Measurements from ENCODE around the gene ITGA6.

Gene ITGA6

DNA sequence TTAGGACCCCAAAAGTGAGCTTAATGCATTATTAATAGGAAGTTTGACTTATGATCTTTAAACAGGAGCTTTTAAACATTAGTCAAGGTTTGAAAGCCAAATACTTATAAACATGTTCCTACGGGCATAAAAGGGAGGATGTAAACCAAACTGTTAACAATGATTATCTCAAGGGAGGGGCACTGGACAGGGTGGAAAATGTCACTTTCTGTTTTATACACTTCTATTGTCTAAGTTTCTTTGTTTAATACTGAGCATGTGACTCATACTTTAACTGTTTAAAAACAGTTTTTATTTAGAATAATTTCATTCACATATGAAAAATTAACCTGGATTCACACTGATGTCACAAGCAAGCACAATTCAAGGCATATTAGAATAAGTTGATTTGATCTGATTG, 18.3 kb upstream of the ITGA6 start:
- Histone ChIP-seq H3K4me1 (ENCODE audit: control insufficient read depth, insufficient read depth, low read length) (no peaks in the 10 kb centered on the region), H3K27ac (ENCODE audit: extremely low read depth, low read depth, low read length) (no peak overlapping the region), H3K4me3 (ENCODE audit: low read depth, low read length) (no peak overlapping the region), H3K9me3 (ENCODE audit: control insufficient read depth, insufficient read depth, low read depth, low read length) (no peaks in the 10 kb centered on the region), H3K36me3 (ENCODE audit: control insufficient read depth in 2 of 2, insufficient read depth in 1 of 2, low read length in 2 of 2) (no peaks in the 10 kb centered on the region)
- POLR2A ChIA-PET: no interaction called here
- TF ChIP-seq, protein P1, sequence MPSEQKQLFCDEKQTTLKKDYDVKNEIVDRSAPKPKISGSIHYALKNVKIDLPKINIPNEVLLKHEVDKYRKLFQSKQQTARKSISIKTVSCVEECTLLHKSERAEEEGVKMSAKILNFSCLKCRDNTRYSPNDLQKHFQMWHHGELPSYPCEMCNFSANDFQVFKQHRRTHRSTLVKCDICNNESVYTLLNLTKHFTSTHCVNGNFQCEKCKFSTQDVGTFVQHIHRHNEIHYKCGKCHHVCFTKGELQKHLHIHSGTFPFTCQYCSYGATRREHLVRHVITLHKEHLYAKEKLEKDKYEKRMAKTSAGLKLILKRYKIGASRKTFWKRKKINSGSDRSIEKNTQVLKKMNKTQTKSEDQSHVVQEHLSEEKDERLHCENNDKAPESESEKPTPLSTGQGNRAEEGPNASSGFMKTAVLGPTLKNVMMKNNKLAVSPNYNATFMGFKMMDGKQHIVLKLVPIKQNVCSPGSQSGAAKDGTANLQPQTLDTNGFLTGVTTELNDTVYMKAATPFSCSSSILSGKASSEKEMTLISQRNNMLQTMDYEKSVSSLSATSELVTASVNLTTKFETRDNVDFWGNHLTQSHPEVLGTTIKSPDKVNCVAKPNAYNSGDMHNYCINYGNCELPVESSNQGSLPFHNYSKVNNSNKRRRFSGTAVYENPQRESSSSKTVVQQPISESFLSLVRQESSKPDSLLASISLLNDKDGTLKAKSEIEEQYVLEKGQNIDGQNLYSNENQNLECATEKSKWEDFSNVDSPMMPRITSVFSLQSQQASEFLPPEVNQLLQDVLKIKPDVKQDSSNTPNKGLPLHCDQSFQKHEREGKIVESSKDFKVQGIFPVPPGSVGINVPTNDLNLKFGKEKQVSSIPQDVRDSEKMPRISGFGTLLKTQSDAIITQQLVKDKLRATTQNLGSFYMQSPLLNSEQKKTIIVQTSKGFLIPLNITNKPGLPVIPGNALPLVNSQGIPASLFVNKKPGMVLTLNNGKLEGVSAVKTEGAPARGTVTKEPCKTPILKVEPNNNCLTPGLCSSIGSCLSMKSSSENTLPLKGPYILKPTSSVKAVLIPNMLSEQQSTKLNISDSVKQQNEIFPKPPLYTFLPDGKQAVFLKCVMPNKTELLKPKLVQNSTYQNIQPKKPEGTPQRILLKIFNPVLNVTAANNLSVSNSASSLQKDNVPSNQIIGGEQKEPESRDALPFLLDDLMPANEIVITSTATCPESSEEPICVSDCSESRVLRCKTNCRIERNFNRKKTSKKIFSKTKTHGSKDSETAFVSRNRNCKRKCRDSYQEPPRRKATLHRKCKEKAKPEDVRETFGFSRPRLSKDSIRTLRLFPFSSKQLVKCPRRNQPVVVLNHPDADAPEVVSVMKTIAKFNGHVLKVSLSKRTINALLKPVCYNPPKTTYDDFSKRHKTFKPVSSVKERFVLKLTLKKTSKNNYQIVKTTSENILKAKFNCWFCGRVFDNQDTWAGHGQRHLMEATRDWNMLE (tag by site-specific recombination; conservative IDR thresholded peaks at IDR 0.05; ENCODE audit: low read depth): no peak
- TF ChIP-seq, protein P2, sequence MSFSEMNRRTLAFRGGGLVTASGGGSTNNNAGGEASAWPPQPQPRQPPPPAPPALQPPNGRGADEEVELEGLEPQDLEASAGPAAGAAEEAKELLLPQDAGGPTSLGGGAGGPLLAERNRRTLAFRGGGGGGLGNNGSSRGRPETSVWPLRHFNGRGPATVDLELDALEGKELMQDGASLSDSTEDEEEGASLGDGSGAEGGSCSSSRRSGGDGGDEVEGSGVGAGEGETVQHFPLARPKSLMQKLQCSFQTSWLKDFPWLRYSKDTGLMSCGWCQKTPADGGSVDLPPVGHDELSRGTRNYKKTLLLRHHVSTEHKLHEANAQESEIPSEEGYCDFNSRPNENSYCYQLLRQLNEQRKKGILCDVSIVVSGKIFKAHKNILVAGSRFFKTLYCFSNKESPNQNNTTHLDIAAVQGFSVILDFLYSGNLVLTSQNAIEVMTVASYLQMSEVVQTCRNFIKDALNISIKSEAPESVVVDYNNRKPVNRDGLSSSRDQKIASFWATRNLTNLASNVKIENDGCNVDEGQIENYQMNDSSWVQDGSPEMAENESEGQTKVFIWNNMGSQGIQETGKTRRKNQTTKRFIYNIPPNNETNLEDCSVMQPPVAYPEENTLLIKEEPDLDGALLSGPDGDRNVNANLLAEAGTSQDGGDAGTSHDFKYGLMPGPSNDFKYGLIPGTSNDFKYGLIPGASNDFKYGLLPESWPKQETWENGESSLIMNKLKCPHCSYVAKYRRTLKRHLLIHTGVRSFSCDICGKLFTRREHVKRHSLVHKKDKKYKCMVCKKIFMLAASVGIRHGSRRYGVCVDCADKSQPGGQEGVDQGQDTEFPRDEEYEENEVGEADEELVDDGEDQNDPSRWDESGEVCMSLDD (tag by site-specific recombination; IDR thresholded peaks at IDR 0.05): no peak
- CTCF ChIA-PET: interaction anchor here (0.6 kb wide), 1 partner anchor 70 kb away, joined by 6 read pairs; no protein-coding TSS in a partner anchor

DNA sequence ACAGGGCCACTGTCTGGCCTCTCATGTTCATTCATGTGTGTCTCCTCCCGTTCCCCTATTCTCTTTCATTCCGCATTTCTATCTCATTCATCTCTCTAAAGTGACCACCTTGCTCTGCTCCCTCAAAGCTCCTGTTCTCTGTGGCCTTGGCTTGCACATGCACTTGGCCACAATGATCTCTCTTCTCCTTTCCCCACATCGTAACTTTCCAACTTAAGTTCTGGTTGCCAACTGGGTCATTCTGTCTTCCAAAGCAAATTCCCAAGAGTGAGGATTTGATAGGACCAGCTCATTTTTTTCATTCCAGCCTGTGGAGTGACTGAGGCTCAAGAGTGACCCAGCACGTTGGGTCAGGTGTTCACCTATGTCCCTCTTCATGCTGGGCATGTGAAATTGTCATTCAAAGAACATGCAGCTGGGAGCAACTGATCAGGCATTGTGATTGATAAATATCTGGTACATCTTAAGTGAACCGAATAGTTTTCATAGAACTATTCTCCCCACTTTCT, 14.3 kb upstream of the ITGA6 start:
- ChIA-PET CTCF (interaction anchor here (2.2 kb wide), 1 partner anchor 49 kb away, joined by 11 read pairs; no protein-coding TSS in a partner anchor), POLR2A (no interaction called here)
- Histone ChIP-seq H3K4me3 (ENCODE audit: low read depth, low read length) (no peak overlapping the region), H3K36me3 (ENCODE audit: control insufficient read depth in 2 of 2, insufficient read depth in 1 of 2, low read length in 2 of 2) (no peaks in the 10 kb centered on the region), H3K27ac (ENCODE audit: extremely low read depth, low read depth, low read length) (no peak overlapping the region), H3K9me3 (ENCODE audit: control insufficient read depth, insufficient read depth, low read depth, low read length) (no peaks in the 10 kb centered on the region), H3K4me1 (ENCODE audit: control insufficient read depth, insufficient read depth, low read length) (no peaks in the 10 kb centered on the region)
- TF ChIP-seq KLF9 (tag by site-specific recombination; IDR thresholded peaks at IDR 0.05; ENCODE audit: low read depth) (no peak), ZNF501 (tag by site-specific recombination; IDR thresholded peaks at IDR 0.05) (no peak)

- no peaks in the 10 kb centered on the region for H3K9me3 ChIP-seq (ENCODE audit: control insufficient read depth, insufficient read depth, low read depth, low read length)
- no peak overlapping the region for H3K27ac ChIP-seq (ENCODE audit: extremely low read depth, low read depth, low read length)
- CTCF ChIA-PET: interaction anchor here (0.6 kb wide), 1 partner anchor 16 kb away, joined by 3 read pairs; no protein-coding TSS in a partner anchor
- no peaks in the 10 kb centered on the region for H3K36me3 ChIP-seq (ENCODE audit: control insufficient read depth in 2 of 2, insufficient read depth in 1 of 2, low read length in 2 of 2)
- no peaks in the 10 kb centered on the region for H3K4me1 ChIP-seq (ENCODE audit: control insufficient read depth, insufficient read depth, low read length)
- POLR2A ChIA-PET: interaction anchor here (1.2 kb wide), 1 partner anchor 11 kb away, joined by 4 read pairs; no protein-coding TSS in a partner anchor
- no peak overlapping the region for H3K4me3 ChIP-seq (ENCODE audit: low read depth, low read length)
- no peak for TF ChIP-seq ZNF692 (tag by site-specific recombination; IDR thresholded peaks at IDR 0.05)
- no peak for TF ChIP-seq ZNF274 (IDR thresholded peaks at IDR 0.05; ENCODE audit: low read length)
- TF ChIP-seq ZNF274 (tag by site-specific recombination; IDR thresholded peaks at IDR 0.05; ENCODE audit: borderline replicate concordance): no peak
- no peak for TF ChIP-seq ZNF366 (tag by site-specific recombination; conservative IDR thresholded peaks at IDR 0.05)
- TF ChIP-seq ZNF776 (tag by site-specific recombination; IDR thresholded peaks at IDR 0.05; ENCODE audit: borderline replicate concordance): no peak
- TF ChIP-seq PRDM6 (tag by site-specific recombination; IDR thresholded peaks at IDR 0.05): no peak
- no peak for TF ChIP-seq ZNF501 (tag by site-specific recombination; IDR thresholded peaks at IDR 0.05)
- no peak for TF ChIP-seq ZNF146 (tag by site-specific recombination; IDR thresholded peaks at IDR 0.05)
- no peak for TF ChIP-seq ZNF426 (tag by site-specific recombination; IDR thresholded peaks at IDR 0.05)
- TF ChIP-seq, protein P3, sequence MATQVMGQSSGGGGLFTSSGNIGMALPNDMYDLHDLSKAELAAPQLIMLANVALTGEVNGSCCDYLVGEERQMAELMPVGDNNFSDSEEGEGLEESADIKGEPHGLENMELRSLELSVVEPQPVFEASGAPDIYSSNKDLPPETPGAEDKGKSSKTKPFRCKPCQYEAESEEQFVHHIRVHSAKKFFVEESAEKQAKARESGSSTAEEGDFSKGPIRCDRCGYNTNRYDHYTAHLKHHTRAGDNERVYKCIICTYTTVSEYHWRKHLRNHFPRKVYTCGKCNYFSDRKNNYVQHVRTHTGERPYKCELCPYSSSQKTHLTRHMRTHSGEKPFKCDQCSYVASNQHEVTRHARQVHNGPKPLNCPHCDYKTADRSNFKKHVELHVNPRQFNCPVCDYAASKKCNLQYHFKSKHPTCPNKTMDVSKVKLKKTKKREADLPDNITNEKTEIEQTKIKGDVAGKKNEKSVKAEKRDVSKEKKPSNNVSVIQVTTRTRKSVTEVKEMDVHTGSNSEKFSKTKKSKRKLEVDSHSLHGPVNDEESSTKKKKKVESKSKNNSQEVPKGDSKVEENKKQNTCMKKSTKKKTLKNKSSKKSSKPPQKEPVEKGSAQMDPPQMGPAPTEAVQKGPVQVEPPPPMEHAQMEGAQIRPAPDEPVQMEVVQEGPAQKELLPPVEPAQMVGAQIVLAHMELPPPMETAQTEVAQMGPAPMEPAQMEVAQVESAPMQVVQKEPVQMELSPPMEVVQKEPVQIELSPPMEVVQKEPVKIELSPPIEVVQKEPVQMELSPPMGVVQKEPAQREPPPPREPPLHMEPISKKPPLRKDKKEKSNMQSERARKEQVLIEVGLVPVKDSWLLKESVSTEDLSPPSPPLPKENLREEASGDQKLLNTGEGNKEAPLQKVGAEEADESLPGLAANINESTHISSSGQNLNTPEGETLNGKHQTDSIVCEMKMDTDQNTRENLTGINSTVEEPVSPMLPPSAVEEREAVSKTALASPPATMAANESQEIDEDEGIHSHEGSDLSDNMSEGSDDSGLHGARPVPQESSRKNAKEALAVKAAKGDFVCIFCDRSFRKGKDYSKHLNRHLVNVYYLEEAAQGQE (tag by site-specific recombination; IDR thresholded peaks at IDR 0.05): no peak
Observed at GRCh38 chr2:172415157-172415864, 12.1 kb upstream of the ITGA6 start.

Data from HEK293 (cell line).